Uterus (tissue), 4 donors: ENCODE data around the gene IL22RA1. TPM values are rescaled to one million over a fixed set of nuclear protein-coding genes. Genes with fewer than 3 reads are reported as not detected.

ENCODE experiments used
- DNase-seq, 2 donors: peaks; one replicate each; pipeline ENCODE4 v3.0.0-alpha.2; 2019 to 2020
- H3K27ac ChIP-seq, 2 donors: fragments of 200-600 bp; sonication (generic); 1 replicate in 1 of 2; 2 replicates in 1 of 2; pipeline ENCODE4 v1.5.1; 2016 to 2018
- H3K27me3 ChIP-seq, 2 donors: fragments of 200-600 bp; sonication (generic); one replicate each; pipeline ENCODE4 v1.5.1; 2018 to 2019; ENCODE audit warnings: control low read depth in 1 of 2
- H3K36me3 ChIP-seq, 2 donors: fragments of 200-600 bp; sonication (generic); one replicate each; pipeline ENCODE4 v1.5.1; 2019; ENCODE audit warnings: control low read depth in 1 of 2
- H3K4me1 ChIP-seq, 2 donors: fragments of 200-600 bp; sonication (generic); one replicate each; pipeline ENCODE4 v1.5.1; 2018 to 2019; ENCODE audit warnings: control low read depth in 1 of 2
- H3K4me3 ChIP-seq, 2 donors: fragments of 200-600 bp; sonication (generic); 1 replicate in 1 of 2; 2 replicates in 1 of 2; pipeline ENCODE4 v1.5.1; 2018 to 2019; ENCODE audit warnings: mild to moderate bottlenecking in 1 of 2
- H3K9me3 ChIP-seq, 2 donors: fragments of 200-600 bp; sonication (generic); one replicate each; pipeline ENCODE4 v1.5.1; 2019; ENCODE audit warnings: control low read depth in 1 of 2
- CTCF ChIP-seq, 4 experiments: fragments of 200-600 bp in 2 of 4; fragments of 450-650 bp in 2 of 4; sonication (generic) in 2 of 4; IDR thresholded peaks; one replicate each; pipeline ENCODE4 v1.5.1; 2016 to 2019; ENCODE audit warnings: antibody characterized with exemption in 4 of 4, mild to moderate bottlenecking in 2 of 4, moderate library complexity in 1 of 4
- POLR2A ChIP-seq, 2 donors: fragments of 450-650 bp; IDR thresholded peaks; one replicate each; pipeline ENCODE4 v1.6.1; 2016; ENCODE audit warnings: antibody characterized with exemption in 2 of 2, mild to moderate bottlenecking in 1 of 2, moderate library complexity in 1 of 2
- intact Hi-C: fragments of 100-400 bp; cut with DNase I; formaldehyde crosslinking; loops from one replicate; pipeline ENCODE4 v1.15.1; 2023; ENCODE audit warnings: low total_unique reads
- total RNA-seq, 4 donors: library from RNA; depleted of rRNA in 3 of 4; stranded (reverse); fragments of >200 nt in 3 of 4; gene quantifications; one replicate each; pipeline versions ENCODE4 v1.1.0 to v1.2.4, GENCODE V29; 2014 to 2023
- donor health status: DM: yes; HTN: yes; CAD: no.

The IL22RA1 gene
- total RNA-seq, 4 donors from 2014 or later: 0.21 to 0.37 TPM; not detected in 2

- TF ChIP-seq CTCF (IDR thresholded peaks at IDR 0.05) (no peak), POLR2A (IDR thresholded peaks at IDR 0.05) (no peak)
- H3K4me1 ChIP-seq: no peaks in the 10 kb centered on the region
- DNase-seq: no peak
- intact Hi-C loops: no loop called here
- H3K36me3 ChIP-seq: no peaks in the 10 kb centered on the region
- H3K27me3 ChIP-seq: no peaks in the 10 kb centered on the region
- H3K27ac ChIP-seq: no peak overlapping the region
- H3K9me3 ChIP-seq: no peaks in the 10 kb centered on the region
- no peak overlapping the region for H3K4me3 ChIP-seq
Observed at GRCh38 chr1:24119859-24120756, 22.8 kb downstream of the IL22RA1 start.

GRCh38 chr1:24119489-24119858 lies 23.5 kb downstream of the IL22RA1 start:
- H3K4me3 ChIP-seq: no peak overlapping the region
- H3K27ac ChIP-seq: no peak overlapping the region
- TF ChIP-seq CTCF (IDR thresholded peaks at IDR 0.05): no peak
- no peak for TF ChIP-seq POLR2A (IDR thresholded peaks at IDR 0.05)
- intact Hi-C loops: no loop called here
- no peaks in the 10 kb centered on the region for H3K36me3 ChIP-seq
- no peaks in the 10 kb centered on the region for H3K9me3 ChIP-seq
- no peak for DNase-seq
- no peaks in the 10 kb centered on the region for H3K27me3 ChIP-seq
- H3K4me1 ChIP-seq: no peaks in the 10 kb centered on the region

GRCh38 chr1:24118410-24119242 lies 24.3 kb downstream of the IL22RA1 start:
- intact Hi-C loops: no loop called here
- DNase-seq: no peak
- TF ChIP-seq CTCF (IDR thresholded peaks at IDR 0.05) (no peak), POLR2A (IDR thresholded peaks at IDR 0.05) (no peak)
- no peaks in the 10 kb centered on the region for H3K27me3 ChIP-seq
- H3K9me3 ChIP-seq: no peaks in the 10 kb centered on the region
- no peak overlapping the region for H3K4me3 ChIP-seq
- no peaks in the 10 kb centered on the region for H3K36me3 ChIP-seq
- H3K27ac ChIP-seq: no peak overlapping the region
- H3K4me1 ChIP-seq: no peaks in the 10 kb centered on the region

GRCh38 chr1:24117722-24118409 lies 25.1 kb downstream of the IL22RA1 start:
- no peaks in the 10 kb centered on the region for H3K27me3 ChIP-seq
- intact Hi-C loops: no loop called here
- H3K27ac ChIP-seq: no peak overlapping the region
- no peaks in the 10 kb centered on the region for H3K9me3 ChIP-seq
- H3K36me3 ChIP-seq: no peaks in the 10 kb centered on the region
- DNase-seq: no peak
- TF ChIP-seq POLR2A (IDR thresholded peaks at IDR 0.05) (no peak), CTCF (IDR thresholded peaks at IDR 0.05) (no peak)
- H3K4me1 ChIP-seq: peaks cover 0 to under 1% of the 10 kb centered on the region in 2 donors
- no peak overlapping the region for H3K4me3 ChIP-seq
